HG02610 (cell line): ENCODE results near the gene VAV2.
"Not testable (repeated sequence)": the region's sequence is repeated elsewhere in the genome, so short reads cannot be mapped to it uniquely, and the experiment has no call there.

Experiments used
- ATAC-seq: cut with Tn5 transposase; IDR thresholded peaks from one replicate; pipeline ENCODE4 v1.9.1; 2021; ENCODE audit warnings: mild to moderate bottlenecking, moderate library complexity; ENCODE audit not compliant: unreplicated experiment

The VAV2 gene

DNA sequence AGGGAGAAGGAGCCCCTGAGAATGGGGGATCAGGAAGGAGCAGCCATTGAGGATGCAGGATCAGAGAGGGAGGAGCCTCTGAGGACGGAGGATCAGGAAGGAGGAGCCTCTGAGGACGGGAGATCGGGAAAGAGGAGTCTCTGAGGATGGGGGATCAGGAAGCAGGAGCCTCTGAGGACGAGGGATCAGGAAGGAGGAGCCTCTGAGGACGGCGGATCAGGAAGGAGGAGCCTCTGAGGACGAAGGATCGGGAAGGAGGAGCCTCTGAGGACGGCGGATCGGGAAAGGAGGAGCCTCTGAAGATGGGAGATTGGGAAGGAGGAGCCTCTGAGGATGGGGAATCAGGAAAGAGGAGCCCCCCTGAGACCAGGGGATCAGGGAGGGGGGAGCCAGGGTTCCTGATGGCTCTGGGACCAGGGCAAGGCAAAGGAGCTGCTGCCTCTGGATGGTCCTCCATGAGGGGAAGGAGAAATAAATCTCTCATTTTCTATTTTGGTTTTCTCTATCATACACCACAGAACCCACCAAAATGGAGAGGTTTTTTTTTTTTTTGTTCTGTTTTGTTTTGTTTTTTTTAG, 231.3 kb downstream of the VAV2 start:
- no peak for ATAC-seq

DNA sequence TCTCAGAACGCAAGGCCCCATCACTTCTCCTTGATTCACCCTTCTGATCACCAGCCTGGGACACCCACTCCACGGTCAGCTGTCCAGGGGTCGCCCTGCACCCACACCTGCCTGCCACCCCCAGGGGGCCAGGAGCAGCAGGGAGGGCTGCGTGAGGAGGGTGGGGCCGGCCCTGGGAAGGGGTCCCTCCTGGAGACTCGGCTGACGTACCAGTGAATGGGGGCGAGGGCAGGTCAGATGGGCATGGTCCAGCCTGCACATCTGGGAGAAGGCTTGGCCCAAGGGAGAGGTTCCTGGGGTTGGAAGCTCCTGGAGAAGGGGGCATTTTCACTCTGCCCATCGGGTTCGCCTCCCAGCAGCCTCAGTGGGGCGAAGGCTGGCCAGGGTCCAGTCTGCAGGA, 232.2 kb downstream of the VAV2 start:
- ATAC-seq = no peak

DNA sequence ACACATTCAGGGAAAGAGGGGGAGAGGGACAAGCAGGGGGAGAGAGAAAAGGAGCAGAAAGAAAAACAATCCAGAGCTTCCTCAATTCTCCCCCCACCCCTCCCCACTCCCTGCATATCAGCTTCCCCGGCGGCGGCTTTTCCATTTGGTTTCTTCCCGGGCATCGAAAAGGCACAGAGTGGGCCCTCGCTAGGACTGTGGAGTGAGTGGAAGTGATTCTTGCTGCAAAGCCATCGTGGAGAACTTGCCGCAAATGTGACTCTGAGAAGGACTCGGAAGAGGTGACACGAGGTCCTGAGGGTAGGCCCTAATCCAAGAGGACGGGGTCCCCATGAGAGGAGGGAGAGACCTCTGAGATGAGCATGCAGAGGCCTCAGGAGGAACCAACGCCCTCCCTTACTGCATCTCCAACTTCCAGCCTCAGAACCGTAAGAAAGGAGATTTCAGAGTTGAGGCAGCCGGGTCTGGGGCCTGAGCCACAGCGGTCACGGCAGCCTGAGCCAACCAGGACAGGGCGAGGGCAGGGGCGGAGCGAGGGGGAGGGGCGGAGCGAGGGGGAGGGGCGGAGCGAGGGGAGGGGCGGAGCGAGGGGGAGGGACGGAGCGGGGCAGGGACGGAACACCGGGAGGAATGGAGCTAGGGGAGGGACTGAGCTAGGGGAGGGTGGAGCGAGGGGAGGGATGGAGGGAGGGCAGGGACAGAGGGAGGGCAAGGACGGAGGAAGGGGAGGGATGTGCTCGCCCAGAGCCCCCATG, 232.8 kb downstream of the VAV2 start:
- ATAC-seq = no peak

DNA sequence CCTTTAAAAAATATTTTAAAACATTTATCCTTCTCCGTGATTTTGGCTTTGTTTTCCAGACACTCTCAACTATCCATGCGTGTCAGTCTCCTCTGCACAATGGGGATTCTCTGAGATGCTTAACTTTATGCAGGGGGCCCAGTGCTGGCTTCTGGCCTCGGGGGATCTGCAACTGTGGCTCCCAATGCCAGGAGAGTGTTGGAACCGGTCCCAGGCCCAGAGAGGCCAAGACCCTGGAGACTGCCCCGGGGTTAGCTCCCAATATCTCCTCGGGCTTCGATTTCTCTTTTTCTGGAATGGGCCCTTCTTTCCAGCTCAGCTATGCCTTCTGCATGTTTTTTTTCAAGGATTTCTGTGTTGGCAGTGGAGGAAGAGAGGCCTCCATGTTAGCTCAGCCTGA, 233.9 kb downstream of the VAV2 start:
- ATAC-seq = no peak

DNA sequence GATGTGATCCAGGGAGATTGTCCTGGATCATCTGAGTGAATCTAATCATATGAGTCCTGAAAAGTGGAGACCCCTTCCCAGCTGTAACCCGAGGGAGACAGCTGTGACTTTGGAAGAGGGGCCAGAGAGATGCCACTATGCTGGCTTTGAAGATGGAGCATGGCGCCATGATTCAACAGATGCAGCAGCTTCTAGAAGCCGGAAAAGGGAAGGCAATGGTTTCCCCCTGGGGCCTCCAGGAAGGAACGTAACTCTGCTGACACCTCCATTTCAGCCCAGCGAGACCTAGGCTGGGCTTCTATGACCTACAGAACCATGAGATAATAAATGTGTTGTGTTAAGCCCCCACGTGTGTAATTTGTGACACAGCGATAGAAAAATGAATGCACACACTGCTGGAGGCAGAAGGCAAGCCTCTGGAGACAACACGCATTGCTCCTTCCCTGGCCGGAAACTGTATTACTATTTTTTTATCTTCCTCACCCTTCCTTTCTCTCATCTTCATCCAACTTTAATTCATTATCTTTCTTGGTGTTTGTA, 237.4 kb downstream of the VAV2 start:
- ATAC-seq = no peak

DNA sequence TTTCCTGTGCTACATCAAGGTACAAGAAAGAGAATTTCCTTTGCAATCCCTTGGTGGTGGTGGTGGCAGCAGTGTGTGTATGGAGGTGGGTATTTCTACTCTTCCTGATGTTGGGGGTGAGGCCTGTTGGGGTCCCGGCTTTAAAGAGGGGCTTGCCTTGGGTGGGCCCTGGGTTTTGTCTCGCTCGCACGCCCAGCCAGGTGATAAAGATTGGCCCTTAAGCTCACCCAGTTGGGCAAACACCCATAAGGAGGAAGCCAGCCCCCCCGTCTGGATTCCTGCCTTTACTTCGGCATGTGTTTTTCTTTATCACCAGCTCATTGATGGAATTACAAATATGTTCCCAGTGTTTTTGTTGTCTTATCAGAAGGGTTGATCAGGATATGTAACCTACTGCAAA, 237.9 kb downstream of the VAV2 start:
- ATAC-seq = no peak

DNA sequence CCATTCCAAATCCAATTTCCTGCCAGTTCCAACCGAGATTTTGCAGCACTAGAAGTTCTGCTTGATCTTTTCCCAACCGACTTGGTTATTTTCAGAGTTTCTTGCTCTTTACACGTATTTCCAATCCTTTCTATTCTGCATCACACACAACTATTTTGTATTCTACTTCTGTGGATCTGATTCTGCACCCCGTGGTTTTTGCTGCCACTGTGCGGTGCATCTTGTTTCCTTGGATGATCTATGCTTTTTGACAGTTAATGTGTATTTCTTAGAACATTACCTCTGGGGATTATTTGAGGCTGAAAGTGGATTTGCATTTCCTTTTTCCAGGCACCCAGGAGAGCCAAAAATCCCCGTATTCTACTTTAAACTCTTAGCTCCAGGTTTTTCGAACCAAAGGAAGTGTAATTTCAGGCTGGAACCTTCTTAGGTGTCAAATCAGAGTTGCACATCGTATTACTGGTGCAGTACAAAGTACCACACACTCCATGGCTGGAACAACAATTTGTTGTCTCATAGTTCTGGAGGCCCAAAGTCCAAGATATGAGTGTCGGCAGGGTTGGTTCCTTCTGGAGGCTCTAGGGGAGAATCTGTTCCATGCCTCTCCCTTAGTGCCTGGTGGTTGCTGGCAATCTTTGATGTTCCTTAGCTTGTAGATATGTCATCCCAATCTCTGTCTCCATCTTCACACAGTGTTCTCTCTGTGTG, 239.2 kb downstream of the VAV2 start:
- ATAC-seq = no peak

DNA sequence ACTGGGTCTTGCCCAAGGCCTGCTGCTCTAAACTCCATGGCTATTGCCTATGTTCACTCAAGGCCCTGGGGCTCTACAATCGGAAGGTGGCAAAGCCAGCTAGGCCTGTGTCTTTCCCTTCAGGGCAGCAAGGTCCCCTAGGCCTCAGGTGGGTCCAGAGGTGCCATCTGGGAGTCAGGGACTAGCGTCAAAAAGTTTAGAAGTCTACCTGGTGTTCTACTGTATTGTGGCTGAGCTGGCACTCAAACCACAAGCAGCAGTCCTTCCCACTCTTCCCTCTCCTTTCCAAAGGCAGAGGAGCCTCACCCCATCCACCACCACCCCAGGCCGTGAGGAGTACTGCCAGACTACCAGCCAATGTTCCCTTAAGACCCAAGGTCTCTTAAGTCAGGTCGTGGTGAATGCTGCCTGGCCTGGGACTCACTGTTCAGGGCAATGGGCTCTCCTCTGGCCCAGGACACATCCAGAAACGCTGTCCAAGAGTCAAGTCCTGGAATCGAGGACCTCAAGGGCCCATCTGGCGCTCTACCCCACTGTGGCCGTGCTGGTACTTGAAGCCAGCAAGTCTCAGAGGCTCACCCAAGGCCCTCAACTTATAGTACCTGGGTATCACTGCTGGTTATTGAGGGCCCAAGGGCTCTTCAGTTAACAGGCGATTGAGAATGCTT, 241.0 kb downstream of the VAV2 start:
- ATAC-seq = no peak

DNA sequence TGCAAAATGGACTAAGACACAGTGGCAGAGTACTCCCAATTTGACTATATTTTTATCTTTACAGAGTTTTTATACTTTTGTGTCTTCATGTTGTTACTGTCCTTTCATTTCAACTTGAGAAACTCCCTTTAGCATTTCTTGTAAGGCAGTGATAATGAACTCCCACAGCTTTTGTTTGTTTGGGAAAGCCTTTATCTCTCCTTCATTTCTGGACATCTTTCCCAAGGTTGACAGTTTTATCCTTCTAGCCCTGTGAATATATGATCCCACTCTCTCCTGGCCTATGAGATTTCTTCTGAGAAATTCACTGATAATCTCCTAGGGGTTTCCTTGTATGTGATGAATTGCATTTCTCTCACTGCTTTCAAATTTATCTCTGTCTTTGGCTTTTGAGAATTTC, 244.8 kb downstream of the VAV2 start:
- no peak for ATAC-seq

DNA sequence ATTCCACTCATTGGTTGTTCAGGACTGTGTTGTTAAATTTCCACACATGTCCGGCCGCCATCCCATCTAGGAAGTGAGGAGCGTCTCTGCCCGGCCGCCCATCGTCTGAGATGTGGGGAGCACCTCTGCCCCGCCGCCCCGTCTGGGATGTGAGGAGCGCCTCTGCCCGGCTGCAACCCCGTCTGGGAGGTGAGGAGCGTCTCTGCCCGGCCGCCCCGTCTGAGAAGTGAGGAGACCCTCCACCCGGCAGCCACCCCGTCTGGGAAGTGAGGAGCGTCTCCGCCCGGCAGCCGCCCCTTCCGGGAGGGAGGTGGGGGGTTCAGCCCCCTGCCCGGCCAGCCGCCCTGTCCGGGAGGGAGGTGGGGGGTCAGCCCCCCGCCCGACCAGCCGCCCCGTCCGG, 247.6 kb downstream of the VAV2 start:
- not testable (repeated sequence) for ATAC-seq

DNA sequence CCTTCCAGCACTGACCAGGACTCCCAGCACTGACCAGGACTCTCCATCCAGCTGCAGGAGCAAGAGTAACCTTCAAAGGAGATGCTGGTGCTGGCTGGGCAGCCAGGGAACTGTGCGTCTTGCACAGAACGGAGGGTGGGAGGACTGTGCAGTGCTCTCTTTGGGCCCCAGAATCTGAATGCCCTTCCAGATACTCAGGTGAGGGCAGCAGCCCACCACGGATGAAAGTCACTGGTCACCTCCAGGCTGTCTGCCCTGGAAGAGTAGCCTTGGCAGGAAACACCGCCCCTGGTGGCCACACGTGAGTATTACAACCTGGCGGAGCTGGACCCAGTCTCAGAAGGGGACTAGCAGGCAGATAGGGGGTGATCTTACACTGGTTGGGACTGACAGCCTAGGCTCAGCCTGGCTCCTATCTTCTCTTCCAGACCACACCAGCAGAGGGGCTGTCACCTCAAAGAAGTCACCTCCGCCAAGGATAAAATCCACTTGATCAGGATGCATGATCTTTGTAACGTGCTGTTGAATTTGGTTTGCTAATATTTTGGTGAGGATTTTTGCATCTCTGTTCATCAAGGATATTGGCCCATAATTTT, 249.2 kb downstream of the VAV2 start:
- ATAC-seq = no peak

DNA sequence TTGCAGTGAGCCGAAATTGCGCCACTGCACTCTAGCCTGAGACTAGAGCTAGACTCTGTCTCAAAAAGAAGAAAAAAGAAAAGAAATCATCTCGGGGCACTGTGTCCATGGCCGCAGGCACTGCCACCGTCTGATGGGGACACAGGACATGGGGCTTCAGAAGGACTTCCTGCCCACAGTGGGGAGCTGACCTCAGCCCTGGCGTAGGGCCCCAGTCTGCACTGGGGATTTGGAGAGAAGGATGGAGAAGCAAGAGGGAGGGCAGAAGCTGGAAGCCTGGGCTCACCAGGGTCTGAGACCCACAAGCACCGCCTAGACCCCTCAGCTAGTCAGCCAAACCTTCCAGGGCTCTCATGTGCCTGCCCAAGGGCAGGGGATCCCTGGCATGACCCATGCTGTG, 249.9 kb downstream of the VAV2 start:
- ATAC-seq = no peak

DNA sequence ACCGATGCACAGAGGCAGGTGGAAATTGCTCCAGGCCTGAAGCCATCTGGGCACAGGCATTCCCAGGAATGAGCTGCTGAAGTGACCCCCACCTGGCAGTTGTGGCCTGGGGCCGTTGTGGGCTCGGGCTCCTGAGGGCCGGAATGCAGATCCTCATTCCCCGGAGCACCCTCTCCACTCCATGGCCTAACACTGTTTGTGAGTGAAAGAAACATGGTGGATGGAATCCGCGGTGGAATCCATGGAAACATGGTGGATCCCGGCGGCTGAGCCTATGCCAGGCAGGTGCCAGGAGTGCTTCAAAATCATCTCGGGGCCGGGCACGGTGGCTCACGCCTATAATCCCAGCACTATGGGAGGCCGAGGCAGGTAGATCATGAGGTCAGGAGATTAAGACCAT, 250.4 kb downstream of the VAV2 start:
- ATAC-seq = no peak

DNA sequence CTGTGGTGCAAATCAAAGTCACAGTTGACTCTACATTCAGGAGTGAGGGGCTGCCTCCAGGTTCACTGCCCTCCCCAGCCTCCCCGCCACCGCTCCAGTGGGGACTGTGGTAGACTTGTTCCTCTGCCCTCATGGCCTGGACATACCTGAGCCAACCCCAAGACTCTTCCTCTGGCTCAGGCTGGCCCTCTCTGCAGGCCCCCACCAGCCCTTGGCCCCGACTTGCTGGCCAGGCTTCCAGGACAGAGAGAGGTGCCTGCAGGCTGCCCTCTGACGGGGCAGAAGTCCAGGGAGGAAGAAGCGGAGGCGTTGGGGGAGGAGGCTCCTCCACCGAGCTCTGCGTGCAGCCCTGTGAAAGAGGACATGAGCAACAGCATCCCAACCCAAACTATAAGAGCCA, 251.2 kb downstream of the VAV2 start:
- ATAC-seq = no peak

DNA sequence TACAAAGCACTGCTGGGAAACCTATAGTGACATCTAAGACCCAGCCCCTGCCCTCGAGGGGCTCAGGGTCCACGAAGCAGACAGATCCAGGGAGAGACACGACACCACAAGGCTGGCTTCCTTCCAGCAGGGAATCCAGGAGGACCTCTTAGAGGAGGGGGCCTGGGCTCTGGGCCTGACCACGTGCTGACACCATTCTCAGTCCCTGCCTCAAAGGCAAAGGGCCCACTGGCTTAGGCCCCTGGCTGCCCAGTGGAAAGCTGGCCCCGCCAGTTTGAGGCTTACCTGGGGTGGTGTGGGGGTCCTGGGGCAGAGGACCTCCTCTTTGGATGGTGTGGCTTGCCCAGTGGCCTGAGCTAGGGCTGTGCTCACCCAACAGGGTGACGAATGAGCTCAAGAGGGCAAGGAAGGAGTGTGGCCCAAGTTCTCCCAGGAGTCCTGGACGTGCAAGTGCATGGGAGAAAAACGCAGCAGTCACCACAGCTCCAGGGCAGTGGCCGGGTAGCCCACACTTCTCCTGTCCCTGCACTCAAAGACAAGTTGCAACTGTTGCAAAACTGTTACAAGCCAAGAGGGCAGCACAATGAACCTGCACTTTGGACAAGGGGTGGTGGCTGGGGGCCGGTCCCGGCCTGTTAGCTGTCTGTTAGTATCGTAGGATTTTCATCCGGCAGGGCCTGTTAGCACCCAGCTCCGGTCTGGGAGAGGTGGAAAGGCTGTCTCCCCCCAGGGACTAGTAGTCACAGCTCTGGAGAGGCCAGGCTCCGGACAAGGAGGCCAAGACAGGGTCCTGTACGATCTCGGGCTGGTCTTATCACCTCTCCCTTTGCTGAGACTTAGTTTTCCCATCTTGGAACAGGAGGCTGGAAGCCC, 252.5 kb downstream of the VAV2 start:
- no peak for ATAC-seq

DNA sequence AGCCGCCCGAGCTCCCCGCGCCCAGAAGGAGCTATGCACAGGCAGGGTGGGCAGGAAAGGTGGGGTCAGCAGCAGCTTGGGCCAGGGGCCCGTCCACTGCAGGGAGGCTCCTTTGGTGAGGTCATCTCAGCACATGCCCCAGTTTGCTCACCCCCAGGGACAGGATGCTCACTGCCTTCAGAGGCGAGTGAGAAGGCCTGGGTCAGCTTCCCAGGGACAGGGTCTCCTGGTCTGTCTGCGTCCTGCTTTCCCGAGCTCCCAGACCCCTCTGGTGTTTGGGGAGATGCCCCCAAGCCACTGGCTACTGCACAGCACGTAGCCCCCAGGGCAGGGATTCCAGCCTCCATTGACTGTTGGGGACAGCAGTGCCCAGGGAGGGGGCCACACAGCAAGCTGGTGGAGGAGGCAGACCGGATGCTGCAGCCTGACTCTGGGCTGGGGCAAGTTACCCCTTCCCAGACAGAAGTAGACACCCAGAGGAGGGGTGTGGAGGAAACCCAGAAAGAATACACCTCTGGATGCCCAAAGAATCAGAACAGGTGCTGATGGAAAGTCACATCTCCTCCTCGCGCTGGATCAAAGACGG, 253.4 kb downstream of the VAV2 start:
- no peak for ATAC-seq

DNA sequence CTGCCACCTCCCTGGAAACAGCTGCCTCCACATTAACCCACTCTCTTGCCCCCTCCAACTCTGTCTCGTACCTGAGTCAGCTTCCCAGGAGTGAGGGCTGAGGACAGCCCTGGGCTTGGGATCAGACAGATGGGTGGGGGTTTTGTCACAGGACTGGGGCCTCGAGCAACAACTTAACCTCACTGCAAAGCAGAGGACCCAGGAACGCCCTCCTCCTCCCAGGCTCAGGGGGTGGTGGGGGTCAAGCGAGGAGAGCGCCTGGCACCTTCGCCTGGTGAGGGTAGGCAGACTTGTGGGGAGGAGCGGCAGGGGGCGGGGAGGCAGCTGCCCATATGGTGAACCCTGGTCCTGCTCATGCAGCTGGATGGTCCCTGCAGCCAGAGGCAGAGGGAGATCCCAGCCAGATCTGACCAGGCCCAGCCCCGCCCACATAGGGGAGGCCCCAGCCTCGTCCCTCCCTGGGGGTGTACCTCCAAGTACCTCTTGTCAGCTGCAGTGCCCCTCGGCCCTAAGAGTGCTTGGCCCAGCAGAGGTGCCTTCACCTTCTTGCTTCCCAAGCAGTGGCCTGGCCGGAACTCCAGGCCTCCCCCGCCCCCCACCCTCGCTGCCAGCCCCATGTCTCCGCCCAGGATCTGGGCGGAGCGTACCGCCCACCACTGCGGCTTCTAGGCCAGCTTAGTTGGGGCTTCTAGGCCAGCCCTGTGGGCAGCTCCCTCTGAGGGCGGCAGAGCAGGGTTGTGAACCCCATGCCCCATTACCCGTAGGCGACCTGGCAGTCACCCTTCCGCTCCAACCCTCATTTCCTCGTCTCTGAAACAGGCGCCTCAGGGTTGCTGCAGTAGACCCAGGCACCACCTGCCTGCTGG, 254.1 kb downstream of the VAV2 start, which contains the start of gene SARDH:
SARDH (minus strand) TSS at position 579 of the 866 bp plus-strand sequence. CDS start 4,179 bp downstream, outside the sequence.
- ATAC-seq = no peak

DNA sequence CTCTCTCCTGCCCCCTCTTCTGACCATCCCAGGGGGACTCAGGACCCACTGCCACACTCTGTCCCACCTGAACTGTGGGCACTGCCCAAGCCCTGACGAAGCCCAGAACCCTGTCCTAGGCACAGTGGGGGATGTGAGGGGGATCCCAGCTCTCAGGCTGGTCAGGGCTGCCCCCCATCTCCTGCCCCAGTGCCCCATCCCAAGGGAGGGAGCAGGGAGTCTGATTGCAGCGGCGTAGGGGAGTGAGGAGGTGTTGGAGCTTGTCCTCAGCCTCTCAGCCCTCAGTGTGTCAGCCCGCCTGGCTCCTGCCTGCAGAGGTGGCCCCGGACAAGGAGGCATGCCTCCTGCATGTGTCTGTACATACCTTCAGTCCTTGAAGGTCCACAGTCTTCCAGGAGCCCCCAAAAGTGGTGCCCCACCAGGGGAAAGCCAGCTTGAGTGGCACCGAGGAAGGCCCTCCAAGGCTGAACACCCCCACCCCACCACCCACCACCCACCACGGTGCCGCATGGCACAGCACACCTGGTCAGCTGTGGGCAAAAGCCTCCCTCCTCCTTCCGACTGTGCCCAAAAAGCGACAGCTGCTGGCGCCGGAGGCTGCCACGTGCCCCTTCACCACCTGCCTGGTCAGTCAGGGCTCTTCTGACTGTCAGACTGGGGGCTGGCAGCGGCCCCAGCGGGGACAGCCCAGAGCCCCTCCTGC, 254.9 kb downstream of the VAV2 start:
- no peak for ATAC-seq
